Upper lobe of left lung (tissue), 6 donors: ENCODE measurements around the gene FADS2. TPM values are rescaled to one million over a fixed set of nuclear protein-coding genes. Genes with fewer than 3 reads are reported as not detected.
"Not testable (repeated sequence)": the region's sequence is repeated elsewhere in the genome, so short reads cannot be mapped to it uniquely, and the experiment has no call there.

ENCODE experiments used
- ATAC-seq, 2 donors: fragments of 200-7000 bp; cut with Tn5 transposase; one replicate each; pipeline ENCODE4 v1.9.1; 2022; ENCODE audit warnings: mild to moderate bottlenecking in 2 of 2, moderate library complexity in 2 of 2; ENCODE audit not compliant: low FRiP score in 2 of 2
- DNase-seq, 2 donors: peaks; one replicate each; pipeline ENCODE4 v3.0.0-alpha.2; 2019 to 2020
- H3K27ac ChIP-seq, 4 donors: fragments of 200-600 bp; sonication (generic); one replicate each; pipeline ENCODE4 v1.5.1; 2016 to 2019
- H3K27me3 ChIP-seq, 4 donors: fragments of 200-600 bp; sonication (generic); one replicate each; pipeline ENCODE4 v1.5.1; 2017 to 2019
- H3K36me3 ChIP-seq, 4 donors: fragments of 200-600 bp; sonication (generic); one replicate each; pipeline ENCODE4 v1.5.1; 2016 to 2019
- H3K4me1 ChIP-seq, 4 donors: fragments of 200-600 bp; sonication (generic); one replicate each; pipeline ENCODE4 v1.5.1; 2018 to 2019
- H3K4me3 ChIP-seq, 4 donors: fragments of 200-600 bp; sonication (generic); one replicate each; pipeline ENCODE4 v1.5.1; 2017 to 2019; ENCODE audit warnings: mild to moderate bottlenecking in 2 of 4, moderate library complexity in 1 of 4
- H3K9me3 ChIP-seq, 4 donors: fragments of 200-600 bp; sonication (generic); one replicate each; pipeline ENCODE4 v1.5.1; 2018 to 2019
- EP300 ChIP-seq, 4 donors: sonication (generic); formaldehyde crosslinking; IDR thresholded peaks; one replicate each; pipeline ENCODE4 v1.5.1; 2017; ENCODE audit warnings: antibody characterized with exemption in 4 of 4, control low read depth in 2 of 4
- POLR2A ChIP-seq, 4 donors: fragments of 450-650 bp; IDR thresholded peaks; one replicate each; pipeline ENCODE4 v1.5.1; 2016 to 2017; ENCODE audit warnings: antibody characterized with exemption in 4 of 4, mild to moderate bottlenecking in 2 of 4
- POLR2AphosphoS5 ChIP-seq, 2 donors: sonication (generic); formaldehyde crosslinking; IDR thresholded peaks; one replicate each; pipeline ENCODE4 v1.5.1; 2017; ENCODE audit warnings: antibody characterized with exemption in 2 of 2
- WGBS, 2 donors: methylation state at CpG; one replicate each; pipeline ENCODE4 v1.1.5; 2017 to 2018; 5-methylcytosine and 5-hydroxymethylcytosine counted together
- total RNA-seq, 6 donors: library from RNA; depleted of rRNA in 4 of 6; stranded (reverse); fragments of >200 nt in 4 of 6; gene quantifications; one replicate each; pipeline versions ENCODE4 v1.1.0 to v1.2.1, GENCODE V29; 2016 to 2021
- TF ChIP-seq, protein P1 (sequence below), 6 experiments: fragments of 450-650 bp in 4 of 6; fragments of 200-600 bp in 2 of 6; sonication (generic) in 2 of 6; IDR thresholded peaks; one replicate each; pipeline ENCODE4 v1.5.1; 2016 to 2019; ENCODE audit warnings: antibody characterized with exemption in 6 of 6
- donor health status: DM: no; HTN: no; CAD: no; lungs with moderate emphysema.
- donor health status: DM: no; HTN: yes; CAD: no; lungs with severe emphysema.

FADS2 gene
- total RNA-seq, 6 donors from 2014 or later: 13.5 to 92.5 (median 50.7) TPM

DNA sequence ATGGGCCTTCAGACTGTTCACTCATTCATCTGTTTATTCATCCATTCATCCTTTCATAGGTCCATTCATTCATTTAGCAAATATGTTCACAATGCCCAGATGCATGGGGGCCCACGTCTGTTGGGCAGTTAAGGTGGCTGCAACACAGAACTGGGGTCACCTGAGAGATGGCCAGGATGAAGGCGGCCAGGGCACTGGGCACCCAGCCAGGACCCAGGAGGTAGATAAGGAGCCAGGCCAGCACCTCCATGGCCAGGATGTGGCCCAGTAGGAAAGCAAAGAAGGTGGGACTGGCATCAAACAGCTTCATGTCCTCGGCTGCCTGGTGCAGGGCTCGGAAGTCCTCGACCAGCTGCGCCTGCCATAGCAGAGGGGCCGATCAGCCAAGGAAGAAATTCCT lies 51.1 kb downstream of the FADS2 start:
- 80 to 90% methylated on average over 4 to 7 of the region's 7 CpGs for WGBS, 2 donors
- no peaks in the 10 kb centered on the region for H3K9me3 ChIP-seq
- TF ChIP-seq POLR2AphosphoS5 (IDR thresholded peaks at IDR 0.05) (no peak), POLR2A (IDR thresholded peaks at IDR 0.05) (no peak), EP300 (IDR thresholded peaks at IDR 0.05) (no peak)
- TF ChIP-seq, protein P1, sequence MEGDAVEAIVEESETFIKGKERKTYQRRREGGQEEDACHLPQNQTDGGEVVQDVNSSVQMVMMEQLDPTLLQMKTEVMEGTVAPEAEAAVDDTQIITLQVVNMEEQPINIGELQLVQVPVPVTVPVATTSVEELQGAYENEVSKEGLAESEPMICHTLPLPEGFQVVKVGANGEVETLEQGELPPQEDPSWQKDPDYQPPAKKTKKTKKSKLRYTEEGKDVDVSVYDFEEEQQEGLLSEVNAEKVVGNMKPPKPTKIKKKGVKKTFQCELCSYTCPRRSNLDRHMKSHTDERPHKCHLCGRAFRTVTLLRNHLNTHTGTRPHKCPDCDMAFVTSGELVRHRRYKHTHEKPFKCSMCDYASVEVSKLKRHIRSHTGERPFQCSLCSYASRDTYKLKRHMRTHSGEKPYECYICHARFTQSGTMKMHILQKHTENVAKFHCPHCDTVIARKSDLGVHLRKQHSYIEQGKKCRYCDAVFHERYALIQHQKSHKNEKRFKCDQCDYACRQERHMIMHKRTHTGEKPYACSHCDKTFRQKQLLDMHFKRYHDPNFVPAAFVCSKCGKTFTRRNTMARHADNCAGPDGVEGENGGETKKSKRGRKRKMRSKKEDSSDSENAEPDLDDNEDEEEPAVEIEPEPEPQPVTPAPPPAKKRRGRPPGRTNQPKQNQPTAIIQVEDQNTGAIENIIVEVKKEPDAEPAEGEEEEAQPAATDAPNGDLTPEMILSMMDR (IDR thresholded peaks at IDR 0.05): no peak
- ATAC-seq (no peak), DNase-seq (peak in 1 of 2 donors; percentile 52)
- H3K36me3 ChIP-seq: peaks cover 0 to 27% (median 3%) of the 10 kb centered on the region in 4 donors
- no peak overlapping the region for H3K4me3 ChIP-seq
- H3K27ac ChIP-seq: no peak overlapping the region
- no peaks in the 10 kb centered on the region for H3K27me3 ChIP-seq
- H3K4me1 ChIP-seq: peaks cover 0 to 6% (median 2%) of the 10 kb centered on the region in 4 donors

DNA sequence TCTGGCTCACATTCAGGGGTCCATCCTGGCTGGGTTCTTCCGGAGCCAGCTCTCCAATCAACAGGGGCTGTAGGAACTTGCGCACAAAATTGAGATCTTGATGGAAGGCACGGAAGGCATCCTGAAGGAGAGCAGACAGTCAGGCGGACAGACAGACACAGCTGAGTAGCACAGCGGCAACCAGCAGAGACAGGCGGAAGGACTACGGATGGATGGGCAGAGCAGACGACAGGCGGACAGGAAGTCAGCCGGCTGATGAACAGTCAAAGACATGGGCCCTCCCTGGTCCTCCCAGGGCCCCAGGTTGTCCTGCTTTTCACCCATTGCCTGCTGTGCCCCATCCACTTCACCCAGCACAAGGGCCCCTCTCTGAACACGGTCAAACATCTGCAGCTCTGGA lies 51.9 kb downstream of the FADS2 start:
- Histone ChIP-seq H3K4me3 (no peak overlapping the region), H3K9me3 (no peaks in the 10 kb centered on the region), H3K4me1 (no peaks in the 10 kb centered on the region), H3K27ac (no peak overlapping the region), H3K27me3 (no peaks in the 10 kb centered on the region), H3K36me3 (peaks cover 0 to 27% (median 3%) of the 10 kb centered on the region in 4 donors)
- ATAC-seq (no peak), DNase-seq (peak in 1 of 2 donors; percentile 27)
- WGBS, 2 donors: 88 to 96% methylated on average over 10 to 11 of the region's 11 CpGs
- TF ChIP-seq POLR2A (IDR thresholded peaks at IDR 0.05) (no peak), POLR2AphosphoS5 (IDR thresholded peaks at IDR 0.05) (no peak), EP300 (IDR thresholded peaks at IDR 0.05) (no peak)
- TF ChIP-seq, protein P1 (IDR thresholded peaks at IDR 0.05): no peak

DNA sequence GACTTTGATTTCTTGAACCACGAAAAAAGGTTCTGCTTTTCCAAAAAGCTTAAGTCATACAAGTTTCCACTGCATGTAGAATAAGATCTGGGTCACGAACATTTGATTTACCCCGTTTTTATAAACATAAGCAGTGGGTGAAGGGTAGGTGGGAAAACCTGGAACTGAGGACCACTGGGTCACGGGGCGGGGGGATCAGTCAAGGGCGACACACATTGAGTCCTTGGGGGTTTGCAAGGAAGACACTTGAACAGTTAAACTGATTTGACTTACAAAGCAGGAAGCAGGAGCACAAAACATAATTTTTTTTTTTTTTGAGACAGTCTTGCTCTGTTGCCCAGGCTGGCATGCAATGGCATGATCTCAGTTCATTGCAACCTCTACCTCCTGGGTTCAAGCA lies 52.4 kb downstream of the FADS2 start:
- DNase-seq: no peak
- WGBS, 2 donors: 68 to 79% methylated on average over 6 of the region's 6 CpGs

DNA sequence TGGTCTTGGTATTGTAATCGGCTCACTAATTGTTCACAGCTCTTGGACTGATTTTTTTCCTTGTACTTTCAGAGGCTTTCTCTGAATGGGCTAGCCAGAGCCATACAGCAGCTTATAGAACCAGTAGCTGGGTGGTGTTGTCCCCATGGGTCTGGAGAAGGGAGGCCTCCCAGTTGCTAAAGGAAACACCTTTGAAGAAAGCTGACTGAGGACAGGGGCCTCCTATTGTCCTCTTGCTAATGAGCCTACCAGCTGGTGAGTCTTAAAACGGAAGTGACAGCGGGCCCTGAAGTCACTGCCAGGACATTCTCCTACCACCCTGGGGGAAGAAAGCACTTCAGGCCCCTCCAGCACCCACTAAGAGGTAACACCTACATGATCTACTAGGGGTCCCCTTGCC lies 53.3 kb downstream of the FADS2 start:
- H3K36me3 ChIP-seq: peaks cover 0 to 18% (median 3%) of the 10 kb centered on the region in 4 donors
- H3K4me3 ChIP-seq: no peak overlapping the region
- no peak for TF ChIP-seq POLR2A (IDR thresholded peaks at IDR 0.05)
- TF ChIP-seq, protein P1 (IDR thresholded peaks at IDR 0.05): no peak
- H3K27ac ChIP-seq: no peak overlapping the region
- H3K4me1 ChIP-seq: no peaks in the 10 kb centered on the region
- no peak for ATAC-seq
- WGBS, 2 donors: 81 to 93% methylated on average over 2 to 3 of the region's 3 CpGs
- H3K27me3 ChIP-seq: no peaks in the 10 kb centered on the region
- H3K9me3 ChIP-seq: no peaks in the 10 kb centered on the region
- DNase-seq: no peak

More for the DNA sequence above, 52.4 kb downstream of the FADS2 start:
- TF ChIP-seq POLR2AphosphoS5 (IDR thresholded peaks at IDR 0.05): no peak
- no peak for TF ChIP-seq POLR2A (IDR thresholded peaks at IDR 0.05)
- TF ChIP-seq, protein P1 (IDR thresholded peaks at IDR 0.05): no peak
- no peak for TF ChIP-seq EP300 (IDR thresholded peaks at IDR 0.05)
- ATAC-seq: no peak
- peaks cover 0 to 27% (median 3%) of the 10 kb centered on the region in 4 donors for H3K36me3 ChIP-seq
- H3K27ac ChIP-seq: no peak overlapping the region
- H3K27me3 ChIP-seq: no peaks in the 10 kb centered on the region
- no peak overlapping the region for H3K4me3 ChIP-seq
- no peaks in the 10 kb centered on the region for H3K9me3 ChIP-seq
- H3K4me1 ChIP-seq: no peaks in the 10 kb centered on the region

DNA sequence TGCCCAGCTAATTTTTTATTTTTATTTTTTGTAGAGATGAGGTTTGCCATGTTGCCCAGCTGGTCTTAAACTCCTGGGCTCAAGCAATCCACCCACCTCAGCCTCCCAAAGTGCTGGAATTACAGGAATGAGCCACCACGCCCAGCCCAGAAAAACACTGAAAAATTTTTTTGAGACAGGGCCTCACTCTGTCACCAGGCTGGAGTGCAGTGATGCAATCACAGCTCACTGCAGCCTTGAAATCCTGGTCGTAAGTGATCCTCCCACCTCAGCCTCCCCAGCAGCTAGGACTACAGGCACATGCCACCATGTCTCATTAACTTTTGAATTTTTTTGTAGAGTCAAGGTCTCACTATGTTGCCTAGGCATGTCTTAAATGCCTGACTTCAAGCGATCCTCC lies 54.2 kb downstream of the FADS2 start:
- not testable (repeated sequence) for H3K4me3 ChIP-seq, H3K4me1 ChIP-seq, ATAC-seq, H3K27ac ChIP-seq, H3K9me3 ChIP-seq, DNase-seq, H3K27me3 ChIP-seq
- H3K36me3 ChIP-seq: peaks cover 0 to 15% (median 3%) of the 10 kb centered on the region in 4 donors
- 81 to 86% methylated on average over 2 to 3 of the region's 3 CpGs for whole genome bisulfite sequencing, 2 donors
